ENCODE measurements around the gene CMYA5. TPM values are rescaled to one million over a fixed set of nuclear protein-coding genes. Genes with fewer than 3 reads are reported as not detected.

Gene CMYA5
- total and polyA plus RNA-seq, 2 experiments from 2014 or later, result 19.8 to 87.2 TPM

GRCh38 chr5:79825802-79826201 is 136.2 kb downstream of the CMYA5 start:
- no peaks in the 10 kb centered on the region for H3K36me3 ChIP-seq
- H3K4me3 ChIP-seq, result no peak overlapping the region
- no peak overlapping the region for H3K27ac ChIP-seq
- no peaks in the 10 kb centered on the region for H3K27me3 ChIP-seq
- no peaks in the 10 kb centered on the region for H3K4me1 ChIP-seq (ENCODE audit: low read depth)
- H3K9me3 ChIP-seq (ENCODE audit: low read depth), result no peaks in the 10 kb centered on the region
- DNase-seq (ENCODE audit: low read depth in 1 of 2, low spot score in 1 of 2), result no peak
- TF ChIP-seq CTCF (IDR thresholded peaks at IDR 0.05; ENCODE audit: low read depth, low read length), result no peak

GRCh38 chr5:79827159-79827629 is 137.6 kb downstream of the CMYA5 start:
- H3K9me3 ChIP-seq (ENCODE audit: low read depth), result no peaks in the 10 kb centered on the region
- H3K4me3 ChIP-seq, result no peak overlapping the region
- no peak for DNase-seq (ENCODE audit: low read depth in 1 of 2, low spot score in 1 of 2)
- TF ChIP-seq CTCF (IDR thresholded peaks at IDR 0.05; ENCODE audit: low read depth, low read length), result no peak
- H3K36me3 ChIP-seq, result no peaks in the 10 kb centered on the region
- no peak overlapping the region for H3K27ac ChIP-seq
- H3K27me3 ChIP-seq, result no peaks in the 10 kb centered on the region
- H3K4me1 ChIP-seq (ENCODE audit: low read depth), result no peaks in the 10 kb centered on the region

GRCh38 chr5:79829260-79829659 is 139.6 kb downstream of the CMYA5 start:
- H3K27me3 ChIP-seq, result no peaks in the 10 kb centered on the region
- H3K4me3 ChIP-seq, result no peak overlapping the region
- peak; percentile 18 to 38 for DNase-seq (ENCODE audit: low read depth in 1 of 2, low spot score in 1 of 2)
- H3K4me1 ChIP-seq (ENCODE audit: low read depth), result peaks cover 7% of the 10 kb centered on the region
- no peaks in the 10 kb centered on the region for H3K9me3 ChIP-seq (ENCODE audit: low read depth)
- TF ChIP-seq CTCF (IDR thresholded peaks at IDR 0.05; ENCODE audit: low read depth, low read length), result peak; percentile 39
- H3K36me3 ChIP-seq, result no peaks in the 10 kb centered on the region
- no peak overlapping the region for H3K27ac ChIP-seq

GRCh38 chr5:79831381-79832309 is 142.0 kb downstream of the CMYA5 start:
- no peak for TF ChIP-seq CTCF (IDR thresholded peaks at IDR 0.05; ENCODE audit: low read depth, low read length)
- H3K27me3 ChIP-seq, result no peaks in the 10 kb centered on the region
- no peaks in the 10 kb centered on the region for H3K9me3 ChIP-seq (ENCODE audit: low read depth)
- peak in 1 of 2 donors; percentile 27 for DNase-seq (ENCODE audit: low read depth in 1 of 2, low spot score in 1 of 2)
- H3K4me3 ChIP-seq, result no peak overlapping the region
- H3K4me1 ChIP-seq (ENCODE audit: low read depth), result peaks cover 16% of the 10 kb centered on the region
- no peak overlapping the region for H3K27ac ChIP-seq
- no peaks in the 10 kb centered on the region for H3K36me3 ChIP-seq

- no peaks in the 10 kb centered on the region for H3K9me3 ChIP-seq (ENCODE audit: low read depth)
- DNase-seq (ENCODE audit: low read depth in 1 of 2, low spot score in 1 of 2), result no peak
- peaks cover 16% of the 10 kb centered on the region for H3K4me1 ChIP-seq (ENCODE audit: low read depth)
- no peak overlapping the region for H3K4me3 ChIP-seq
- TF ChIP-seq CTCF (IDR thresholded peaks at IDR 0.05; ENCODE audit: low read depth, low read length), result no peak
- H3K27ac ChIP-seq, result no peak overlapping the region
- no peaks in the 10 kb centered on the region for H3K36me3 ChIP-seq
- H3K27me3 ChIP-seq, result no peaks in the 10 kb centered on the region
Measured at GRCh38 chr5:79832911-79833310, 143.3 kb downstream of the CMYA5 start.
